GM18867 (cell line): ENCODE data around the gene CREBBP.

Experiments
- ATAC-seq: cut with Tn5 transposase; IDR thresholded peaks from one replicate; pipeline ENCODE4 v1.9.1; 2021; ENCODE audit warnings: mild to moderate bottlenecking, moderate library complexity; ENCODE audit not compliant: unreplicated experiment

The CREBBP gene

DNA sequence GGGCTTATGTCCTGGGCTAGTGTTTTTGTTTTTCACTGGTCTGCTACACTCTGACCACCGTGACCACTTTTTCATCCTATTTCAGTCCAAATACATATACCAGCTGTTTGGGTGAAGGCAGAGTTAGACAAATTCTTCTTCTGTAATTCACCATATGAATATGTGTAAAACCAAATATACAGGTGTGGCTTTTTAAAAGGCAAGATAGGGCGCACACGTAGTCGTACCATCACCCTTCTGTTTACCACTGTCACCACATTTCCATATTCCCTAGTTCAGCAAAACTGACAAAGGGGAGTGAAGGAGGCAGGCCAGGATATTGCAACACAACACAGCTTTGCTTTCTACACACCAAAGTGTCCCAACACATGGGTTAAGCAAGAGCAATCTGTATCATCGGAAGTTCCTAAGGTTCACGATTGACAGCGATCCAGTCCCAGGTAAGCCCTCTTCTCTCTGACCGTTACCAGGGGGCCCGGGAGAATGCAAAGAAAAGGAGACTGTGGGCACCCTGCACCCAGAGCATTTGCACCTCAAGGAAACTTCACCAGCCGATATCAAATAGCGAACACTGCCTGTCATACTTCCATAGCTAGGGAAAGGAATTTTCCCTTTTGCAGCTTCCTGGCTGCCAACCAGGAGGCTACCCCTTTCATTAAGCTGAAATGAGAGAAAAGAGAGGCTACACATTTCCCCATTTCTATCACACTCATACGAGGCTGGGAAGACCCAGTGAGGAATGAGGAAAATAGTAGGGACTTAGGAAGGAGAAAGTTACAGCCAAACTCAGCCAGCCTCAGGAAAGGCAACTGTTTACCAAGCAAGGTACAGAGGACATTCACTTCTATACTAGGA, 23.1 kb downstream of the CREBBP start:
- ATAC-seq: peak; percentile 66

DNA sequence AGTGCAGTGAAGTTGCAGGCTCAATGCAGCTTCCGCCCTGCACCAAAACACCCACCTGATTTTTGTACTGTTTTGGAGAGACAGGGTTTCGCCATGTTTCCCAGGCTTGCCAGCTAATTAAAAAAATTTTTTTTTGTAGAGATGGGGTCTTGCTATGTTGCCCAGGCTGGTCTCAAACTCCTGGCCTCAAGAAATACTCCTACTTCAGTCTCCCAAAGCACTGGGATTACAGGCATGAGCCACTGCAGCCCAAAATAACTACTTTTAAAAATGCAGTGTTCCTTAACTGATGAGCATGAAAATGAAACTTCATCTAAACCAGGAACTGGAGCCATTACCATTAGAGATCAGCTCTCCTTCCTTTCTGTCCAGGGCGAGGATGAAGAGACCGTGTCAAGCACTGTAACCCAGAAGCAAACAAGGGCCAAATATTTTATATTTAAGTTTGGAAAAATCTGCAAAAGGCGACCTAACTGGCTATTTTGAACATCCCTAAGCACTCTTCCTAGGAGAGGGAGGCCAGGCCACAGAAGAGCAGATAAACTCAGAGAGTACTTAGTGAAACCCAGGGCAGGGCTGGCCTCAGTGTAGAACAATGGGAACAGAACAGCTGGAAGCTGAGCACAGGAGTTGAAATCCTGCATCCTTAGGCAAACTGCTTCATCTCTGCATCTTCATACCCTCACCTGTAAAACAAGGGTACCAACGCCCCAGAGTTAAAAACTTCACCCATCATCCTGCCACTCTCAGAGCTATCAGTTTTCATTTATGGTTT, 24.0 kb downstream of the CREBBP start:
- no peak for ATAC-seq

DNA sequence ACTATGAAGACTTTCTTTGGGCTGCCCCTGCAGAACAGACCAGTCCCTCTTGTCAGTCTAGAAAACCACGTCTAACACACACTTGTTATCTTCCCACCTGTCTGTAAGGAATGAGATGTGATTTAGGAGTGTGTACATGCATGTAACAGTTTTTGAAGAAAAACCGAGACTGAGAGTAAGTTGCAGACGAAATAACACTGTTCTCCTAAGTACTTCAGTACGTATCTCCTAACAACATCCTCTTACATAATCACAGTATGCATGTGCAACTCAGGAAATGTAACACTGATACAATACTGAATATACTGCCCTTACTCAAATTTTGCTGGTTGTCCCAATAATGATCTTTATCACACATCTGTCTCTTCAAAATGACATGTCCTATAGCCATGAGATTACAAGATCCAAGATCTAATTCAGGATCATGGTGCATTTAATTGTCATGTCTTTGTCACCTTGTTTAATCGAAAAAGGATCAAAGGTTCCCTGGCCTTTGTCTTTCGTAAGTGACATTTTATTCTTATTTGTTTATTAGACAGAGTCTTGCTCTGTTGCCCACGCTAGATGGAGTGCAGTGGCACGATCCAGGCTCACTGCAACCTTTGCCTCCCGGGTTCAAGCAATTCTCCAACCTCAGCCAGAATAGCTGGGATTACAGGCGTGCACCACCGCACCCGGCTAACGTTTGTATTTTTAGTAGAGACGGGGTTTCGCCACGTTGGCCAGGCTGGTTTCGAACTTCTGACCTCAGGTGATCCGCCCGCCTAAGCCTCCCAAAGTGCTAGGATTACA, 25.6 kb downstream of the CREBBP start:
- no peak for ATAC-seq

DNA sequence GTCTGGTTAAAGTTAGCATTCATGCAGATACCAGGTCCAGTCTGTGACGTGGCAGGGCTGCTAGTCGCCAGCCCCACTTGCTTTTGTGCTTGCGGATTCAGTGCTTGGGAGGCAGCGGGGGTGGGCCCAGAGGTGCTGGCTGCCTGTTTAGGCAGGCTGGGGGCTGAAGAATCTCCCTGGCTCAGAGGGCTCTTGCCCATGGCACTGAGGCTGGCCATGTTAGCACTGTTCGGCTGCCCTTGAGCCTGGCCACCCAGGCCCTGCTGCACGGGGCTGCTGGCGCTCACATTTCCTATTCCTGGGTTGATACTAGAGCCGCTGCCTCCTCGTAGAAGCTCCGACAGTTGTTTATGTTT, 30.0 kb downstream of the CREBBP start:
- no peak for ATAC-seq

DNA sequence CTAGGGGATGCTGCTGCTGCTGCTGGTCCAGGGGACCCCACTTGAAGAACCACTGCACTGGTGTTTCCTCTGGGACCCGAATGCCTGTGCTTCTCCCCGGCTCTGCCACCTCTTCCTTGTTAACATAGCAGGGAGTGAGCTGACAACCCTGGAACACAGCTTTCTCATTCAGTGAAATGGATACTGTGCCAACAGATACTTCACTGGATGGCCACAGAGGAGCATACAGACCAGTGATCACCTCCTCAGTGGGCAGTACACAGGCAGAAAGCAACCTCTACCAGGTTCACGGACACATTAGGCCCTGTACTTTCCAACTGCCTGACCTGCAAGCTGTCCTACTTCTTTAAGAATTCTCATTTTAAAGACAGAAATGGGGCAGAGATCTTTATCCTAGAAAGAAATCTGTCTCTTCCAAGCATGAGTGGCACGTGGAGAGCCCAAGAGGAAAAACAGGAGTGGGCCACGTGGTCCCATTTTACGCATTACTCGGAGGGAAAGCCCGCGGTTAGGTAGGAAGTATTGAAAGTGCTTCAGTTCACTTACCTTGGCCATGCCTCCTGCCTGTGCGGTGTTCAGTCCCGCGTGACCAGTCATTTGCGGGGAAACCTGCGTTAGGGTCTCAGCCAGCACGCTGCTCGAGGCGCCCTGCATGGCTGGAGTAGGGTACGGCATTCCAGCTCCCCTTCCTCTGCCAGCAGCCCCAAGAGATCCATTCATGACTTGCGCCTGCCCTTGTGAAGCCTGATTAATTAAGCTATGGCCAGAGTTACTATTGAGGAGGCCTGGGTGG, 30.6 kb downstream of the CREBBP start:
- no peak for ATAC-seq

DNA sequence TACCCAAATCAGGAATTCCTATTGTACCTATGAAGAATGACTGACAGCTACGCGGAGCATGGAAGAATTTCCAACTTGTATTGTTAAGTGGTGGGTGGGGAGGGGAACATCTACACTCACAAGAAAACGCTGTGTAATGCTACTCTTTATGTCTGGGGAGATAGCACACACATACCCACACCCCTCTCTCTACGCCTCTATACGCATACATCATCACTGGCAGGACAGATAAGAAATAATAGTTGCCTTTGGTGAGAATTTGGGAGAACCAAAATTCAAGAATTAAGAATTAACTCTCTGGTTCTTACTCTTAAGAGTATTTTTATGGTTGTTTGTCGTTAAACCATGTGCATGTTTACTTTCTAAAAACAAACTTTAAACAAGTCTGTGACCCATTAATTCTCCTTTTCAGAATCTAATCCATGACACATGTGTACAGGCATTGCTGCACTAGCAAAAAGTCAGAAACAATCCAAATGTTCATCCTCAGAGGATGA, 33.9 kb downstream of the CREBBP start:
- no peak for ATAC-seq

DNA sequence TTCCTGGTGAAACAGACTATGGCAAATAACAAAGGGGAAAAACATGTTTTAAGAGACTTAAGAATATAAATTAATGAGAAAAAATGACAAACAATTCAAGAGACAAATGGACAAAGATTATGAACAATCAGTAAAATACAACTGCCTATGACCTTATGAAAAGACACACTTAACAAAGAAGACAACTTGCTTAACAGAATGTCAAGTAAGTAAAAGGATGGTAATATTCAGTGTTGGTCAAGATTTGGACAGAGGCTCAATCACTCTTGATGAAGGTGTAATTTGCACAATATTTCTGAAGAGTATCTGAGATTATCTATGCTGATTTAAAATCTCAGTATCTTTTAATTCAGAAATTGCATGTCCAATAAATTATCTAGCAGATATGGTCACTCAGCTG, 34.4 kb downstream of the CREBBP start:
- no peak for ATAC-seq

DNA sequence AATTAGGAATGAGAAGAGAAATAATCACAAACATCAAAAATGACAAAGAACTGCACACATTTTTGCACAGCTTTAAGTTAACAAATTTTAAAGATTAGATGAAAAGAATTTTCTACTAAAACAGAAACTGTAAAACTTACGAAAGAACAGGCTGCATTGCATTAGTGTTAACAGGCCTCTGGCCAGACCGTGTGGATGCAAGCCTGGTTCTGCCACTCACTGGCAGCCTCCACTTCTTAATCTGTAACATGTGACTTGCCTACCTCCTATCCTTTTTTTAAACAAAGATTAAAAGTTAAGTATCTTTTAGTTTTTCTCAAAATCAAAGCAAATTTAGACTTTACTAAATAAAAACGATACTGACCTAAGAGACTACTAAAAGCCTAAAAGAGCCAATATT, 37.5 kb downstream of the CREBBP start:
- no peak for ATAC-seq

DNA sequence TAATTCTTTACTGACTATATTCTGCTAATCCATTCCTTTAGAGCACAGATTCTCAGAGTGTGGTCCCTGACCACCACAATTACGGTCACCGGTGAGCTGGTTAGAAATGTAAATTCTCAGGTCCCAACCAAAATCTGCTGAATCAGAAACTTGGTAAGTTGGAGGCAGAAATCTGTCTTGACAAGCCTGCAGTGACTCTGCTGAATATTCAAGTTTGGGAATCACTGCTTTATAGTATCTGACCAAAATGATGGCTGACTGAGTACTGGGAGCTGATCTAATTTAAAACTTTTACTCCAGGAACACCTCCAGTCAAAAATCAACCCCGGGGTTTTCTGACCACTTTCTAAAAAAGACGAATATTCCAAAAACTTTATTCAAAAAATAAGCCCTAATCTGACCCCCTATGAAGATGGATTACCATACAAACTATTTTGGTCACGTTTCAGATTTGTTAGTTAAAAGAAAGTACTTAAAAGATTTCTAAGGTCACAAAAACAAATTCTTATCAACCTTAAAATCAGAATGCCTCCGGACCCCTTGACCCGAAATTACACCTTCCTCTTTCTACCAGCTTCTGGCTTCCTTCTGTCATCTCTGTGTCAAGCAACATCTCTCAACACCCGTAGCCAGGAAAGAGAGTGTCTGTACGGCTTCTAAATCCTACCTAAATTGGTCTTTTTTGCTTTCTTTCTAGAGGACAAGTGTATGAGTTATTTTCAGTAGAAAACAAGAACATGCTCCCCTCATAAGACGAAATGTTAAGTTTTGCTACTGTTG, 38.6 kb downstream of the CREBBP start:
- no peak for ATAC-seq

DNA sequence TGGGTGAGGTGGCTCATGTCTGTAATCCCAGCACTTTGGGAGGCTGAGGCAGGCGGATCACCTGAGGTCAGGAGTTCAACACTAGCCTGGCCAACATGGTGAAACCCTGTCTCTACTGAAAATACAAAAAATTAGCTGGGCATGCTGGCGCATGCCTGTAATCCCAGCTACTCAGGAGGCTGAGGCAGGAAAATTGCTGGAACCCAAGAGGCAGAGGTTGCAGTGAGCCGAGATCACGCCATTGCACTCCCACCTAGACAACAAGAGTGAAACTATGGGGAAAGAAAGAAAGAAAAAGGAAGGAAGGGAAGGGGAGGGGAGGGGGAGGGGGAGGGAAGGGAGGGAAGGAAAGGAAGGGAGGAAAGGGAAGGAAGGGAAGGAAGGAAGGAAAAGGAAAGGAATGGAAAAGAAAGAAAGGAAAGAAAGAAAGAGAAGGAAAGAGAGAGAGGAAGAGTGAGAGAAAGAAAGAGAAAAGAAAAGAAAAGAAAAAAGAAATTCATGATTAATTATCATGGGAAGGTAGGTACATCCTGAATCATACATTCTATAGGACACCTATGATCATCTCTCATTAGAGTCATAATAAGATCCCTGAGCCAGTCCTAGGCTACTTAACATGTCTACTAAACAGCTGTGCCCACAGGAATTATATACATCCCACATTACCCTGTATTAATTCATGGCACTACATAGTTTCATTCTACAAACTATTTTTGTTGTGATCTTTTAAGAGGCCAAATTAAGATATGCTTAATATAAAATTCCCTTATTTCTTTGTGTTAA, 40.9 kb downstream of the CREBBP start:
- ATAC-seq: no peak

DNA sequence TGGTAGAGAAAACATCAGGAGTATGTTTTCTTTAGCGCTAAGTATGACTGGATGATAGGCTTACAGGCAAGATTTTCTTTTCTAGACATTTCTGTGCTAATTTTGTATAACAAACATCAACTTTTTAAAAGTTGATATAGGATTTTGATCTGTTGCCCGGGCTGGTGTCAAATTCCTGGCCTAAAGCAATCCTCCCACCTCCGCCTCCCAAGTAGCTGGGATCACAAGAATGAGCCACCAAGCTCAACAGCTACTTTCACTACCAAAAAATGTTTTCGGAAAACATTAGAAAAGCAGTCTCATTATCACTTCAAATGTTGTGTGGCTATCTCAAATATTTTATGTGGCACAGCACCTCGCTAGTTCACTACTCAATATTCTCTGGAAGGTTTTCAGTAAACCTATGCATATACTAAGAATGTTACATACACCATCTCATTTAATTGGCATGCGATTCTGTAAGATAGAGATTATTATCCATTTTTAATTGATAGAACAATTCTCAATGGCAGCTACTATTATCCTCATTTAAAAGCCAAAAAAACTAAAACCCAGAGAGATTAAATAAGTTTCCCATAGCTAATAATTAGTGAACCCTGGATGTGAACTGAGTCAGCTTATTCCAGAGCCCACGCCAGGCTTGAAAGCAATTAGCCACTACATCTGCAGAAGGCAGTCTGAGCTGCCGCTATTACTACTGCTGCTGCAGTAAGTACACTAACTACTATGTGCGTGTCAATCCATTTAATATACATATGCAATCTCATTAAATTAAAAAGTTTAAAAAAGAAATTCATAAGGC, 41.7 kb downstream of the CREBBP start:
- no peak for ATAC-seq

DNA sequence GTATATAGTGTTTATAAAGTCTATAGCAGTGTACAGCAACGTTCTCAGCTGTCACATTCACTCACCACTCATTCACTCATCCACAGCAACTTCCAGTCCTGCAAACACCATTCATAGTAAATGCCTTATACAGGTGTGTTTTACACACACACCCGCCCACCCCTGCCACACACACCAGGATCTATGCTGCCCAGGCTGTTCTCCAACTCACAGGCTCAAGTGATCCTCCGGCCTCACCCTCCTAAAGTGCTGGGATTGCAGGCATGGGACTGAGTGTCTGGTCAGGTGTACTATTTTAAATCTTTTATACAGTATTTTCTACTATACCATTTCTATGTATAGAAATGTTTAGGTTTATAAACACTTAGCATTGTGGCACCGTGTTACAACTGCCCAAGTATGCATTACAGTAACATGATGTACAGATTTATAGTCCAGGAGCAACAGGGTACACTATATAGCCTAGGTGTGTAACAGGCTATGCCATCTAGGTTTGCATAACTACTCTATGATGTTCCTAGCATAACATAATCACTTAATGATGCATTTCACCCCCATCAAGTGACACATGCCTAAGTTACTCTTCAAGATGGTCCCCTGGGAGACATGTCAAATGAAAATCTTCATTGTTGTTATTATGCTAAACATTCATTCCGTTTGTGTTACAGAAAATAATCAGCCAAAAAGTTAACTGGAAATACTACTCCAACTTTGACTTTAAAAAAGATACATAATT, 42.5 kb downstream of the CREBBP start:
- ATAC-seq: no peak

DNA sequence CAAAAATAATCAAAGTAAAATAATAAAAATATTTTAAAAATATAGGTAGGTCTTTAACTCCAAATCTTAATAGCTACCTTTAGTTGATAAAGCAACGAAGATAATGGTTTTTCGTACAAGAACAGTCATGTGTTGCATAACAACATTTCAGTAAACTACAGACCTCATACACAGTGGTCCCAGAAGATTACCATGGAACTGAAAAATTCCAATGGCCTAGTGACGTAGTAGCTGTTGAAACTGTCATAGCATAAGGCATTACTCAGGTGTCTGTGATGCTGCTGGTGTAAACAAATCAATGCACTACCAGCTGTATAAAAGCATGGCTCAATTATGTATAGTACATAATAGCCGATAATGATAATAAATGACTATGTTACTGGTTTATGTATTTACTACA, 43.9 kb downstream of the CREBBP start:
- no peak for ATAC-seq

DNA sequence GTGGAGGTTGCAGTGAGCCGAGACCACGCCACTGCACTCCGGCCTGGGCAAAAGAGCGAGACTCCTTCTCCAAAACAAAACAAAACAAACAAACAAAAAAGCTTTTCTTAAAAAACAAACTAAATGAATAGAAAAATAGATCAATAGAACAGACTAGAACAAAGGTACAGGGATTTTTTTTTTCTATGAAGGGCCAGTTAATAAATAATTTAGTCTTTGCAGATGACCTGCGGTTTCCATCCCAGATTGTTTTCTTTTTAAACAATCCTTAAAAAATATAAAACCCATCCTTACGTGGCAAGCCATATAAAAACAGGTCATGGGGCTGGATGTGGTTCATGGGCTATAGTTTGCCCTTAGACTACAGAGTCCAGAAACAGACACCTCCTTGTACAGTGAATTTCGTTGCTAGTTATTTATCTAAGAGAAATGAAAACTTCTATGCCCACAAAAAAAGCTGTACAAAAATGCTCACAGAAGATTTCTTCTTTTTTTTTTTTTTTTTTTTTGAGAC, 45.4 kb downstream of the CREBBP start:
- no peak for ATAC-seq

DNA sequence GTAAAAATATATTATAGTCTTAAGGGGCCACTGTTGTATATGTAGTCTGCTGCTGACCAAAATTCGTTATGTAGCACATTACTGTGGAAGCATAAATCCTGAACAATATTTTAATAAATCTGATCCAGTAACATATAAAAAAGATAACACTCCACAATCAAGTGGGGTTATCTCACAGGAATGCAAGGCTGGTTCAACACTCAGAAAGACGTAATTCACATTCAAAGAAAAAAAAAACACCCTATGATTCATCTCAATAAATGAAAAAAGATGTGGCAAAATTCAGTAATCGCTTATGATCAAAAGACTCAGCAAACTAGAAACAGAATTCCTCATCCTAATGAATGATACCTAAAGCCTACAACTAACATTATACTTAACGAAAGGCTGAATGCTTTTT, 47.8 kb downstream of the CREBBP start:
- no peak for ATAC-seq

DNA sequence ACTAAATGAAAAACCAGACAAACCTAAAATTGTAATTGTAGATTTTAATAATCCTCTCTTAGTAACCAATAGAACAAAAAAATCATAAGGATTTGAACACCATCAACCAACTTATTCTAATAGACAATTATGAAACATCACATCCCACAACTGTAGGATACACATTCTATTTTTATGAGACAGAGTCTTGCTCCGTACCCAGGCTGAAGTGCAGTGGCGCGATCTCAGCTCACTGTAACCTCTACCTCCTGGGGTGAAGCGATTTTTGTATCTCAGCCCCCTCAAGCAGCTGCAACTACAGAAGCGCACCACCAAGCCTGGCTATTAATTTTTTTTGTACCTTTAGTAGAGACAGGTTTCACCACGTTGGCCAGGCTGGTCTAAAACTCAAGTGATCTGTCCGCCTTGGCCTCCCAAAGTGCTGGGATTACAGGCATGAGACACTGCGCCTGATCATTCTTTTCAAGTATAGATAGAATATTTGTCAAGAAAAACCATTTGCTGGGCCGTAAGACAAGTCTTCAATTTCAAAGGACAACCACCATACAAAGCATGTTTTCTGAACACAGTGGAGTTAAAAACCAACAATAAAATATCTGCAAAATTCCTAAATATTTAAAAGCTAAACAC, 49.8 kb downstream of the CREBBP start:
- ATAC-seq: no peak
